NCI-H1105 treated with DMSO at 0.1 percent for 48 hours (cell line): ENCODE data around the gene IRAK2.

Source experiments
- DNase-seq: peaks from one replicate; lab custom pipeline; 2025; lab: John Stamatoyannopoulos, UW

IRAK2 gene

DNA sequence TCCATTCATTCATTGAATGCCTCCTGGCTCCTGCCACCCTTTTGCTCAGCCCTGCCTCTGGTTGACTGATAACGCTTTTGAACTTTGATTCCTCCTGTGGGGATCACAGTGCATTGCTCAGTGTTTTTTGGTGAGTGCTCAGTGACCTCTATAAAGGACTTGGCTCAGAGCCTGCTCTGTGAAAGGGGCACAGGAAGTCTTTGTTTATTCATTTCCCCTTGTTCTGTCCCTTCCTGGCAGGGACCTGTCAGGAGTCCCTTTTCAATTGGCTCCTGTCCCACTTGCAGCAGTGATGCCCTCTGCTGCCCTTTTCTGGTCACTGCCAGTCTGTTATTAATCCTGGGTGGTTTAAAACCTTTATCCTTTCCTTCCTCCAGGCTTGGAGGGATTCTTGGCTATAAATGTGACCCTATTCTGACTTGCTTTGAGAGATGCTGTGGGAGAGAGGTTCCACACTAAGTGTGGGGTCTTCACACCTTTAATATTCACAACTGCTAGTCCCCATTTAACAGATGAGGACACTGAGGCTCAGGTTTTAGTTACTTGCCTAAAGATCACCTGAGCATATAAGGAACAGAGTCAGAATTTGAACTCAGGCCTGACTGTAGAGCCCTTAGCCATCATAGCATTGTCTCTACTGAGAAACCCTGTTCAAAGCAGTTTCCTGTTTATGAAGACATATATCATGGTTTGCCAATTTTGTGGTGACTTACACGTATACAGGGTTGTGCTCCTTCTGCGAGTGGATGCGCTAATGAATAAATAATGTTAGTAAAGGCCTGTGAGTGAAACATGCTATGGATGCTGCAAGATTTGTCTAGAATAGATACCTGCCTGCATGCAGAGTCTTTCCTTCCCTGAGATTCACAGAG is 60.3 kb downstream of the IRAK2 start:
- DNase-seq = peak; percentile 71

DNA sequence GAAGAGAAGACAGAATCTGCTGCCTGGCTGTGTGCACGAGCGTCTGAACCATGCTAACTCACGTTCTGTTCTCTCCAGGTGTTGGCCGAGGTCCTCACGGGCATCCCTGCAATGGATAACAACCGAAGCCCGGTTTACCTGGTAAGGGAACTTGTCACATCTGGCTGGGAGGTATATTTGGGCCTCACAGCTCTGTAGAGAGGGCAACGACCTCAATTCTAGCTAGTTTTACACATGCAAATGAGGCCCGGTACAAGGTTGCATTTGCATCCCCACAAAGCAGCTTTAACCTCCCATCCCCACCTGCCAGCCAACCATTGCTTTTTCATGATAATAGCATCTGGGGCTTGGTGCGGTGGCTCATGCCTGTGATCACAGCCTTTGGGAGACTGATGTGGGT is 61.6 kb downstream of the IRAK2 start:
- no peak for DNase-seq

DNA sequence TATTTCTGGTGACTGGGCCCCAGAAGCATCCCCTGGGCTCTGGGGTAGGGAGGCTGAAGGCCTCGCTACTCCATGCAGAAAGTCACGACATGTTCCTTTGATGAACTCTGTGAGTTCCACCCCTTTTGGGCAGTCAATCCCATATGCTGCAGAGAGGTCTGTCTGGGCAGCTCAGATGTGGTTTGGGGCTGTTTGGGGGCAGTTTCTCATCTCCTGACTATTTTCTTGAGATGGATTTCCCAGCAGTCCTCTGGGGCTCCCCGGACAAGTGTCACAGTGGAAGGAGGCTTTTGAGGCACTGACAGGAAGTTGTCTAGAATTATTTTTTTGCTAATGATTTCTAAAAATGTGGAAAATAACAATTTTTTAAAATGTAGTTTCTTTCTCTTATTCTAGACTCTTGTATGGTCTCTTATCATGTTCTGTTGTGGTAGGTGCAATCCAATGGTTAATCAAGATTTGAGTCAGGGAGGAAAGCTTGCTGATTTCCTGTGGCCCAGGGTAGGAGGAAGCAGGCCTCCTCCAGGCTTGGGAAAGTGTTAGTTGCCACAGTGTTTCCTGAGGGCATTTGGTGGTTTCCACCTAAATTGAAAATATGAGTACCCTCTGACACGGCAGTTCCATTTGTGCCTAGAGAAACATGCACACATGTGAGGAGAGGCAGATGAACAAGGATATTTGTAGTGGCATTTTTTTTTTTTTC is 63.7 kb downstream of the IRAK2 start:
- no peak for DNase-seq

DNA sequence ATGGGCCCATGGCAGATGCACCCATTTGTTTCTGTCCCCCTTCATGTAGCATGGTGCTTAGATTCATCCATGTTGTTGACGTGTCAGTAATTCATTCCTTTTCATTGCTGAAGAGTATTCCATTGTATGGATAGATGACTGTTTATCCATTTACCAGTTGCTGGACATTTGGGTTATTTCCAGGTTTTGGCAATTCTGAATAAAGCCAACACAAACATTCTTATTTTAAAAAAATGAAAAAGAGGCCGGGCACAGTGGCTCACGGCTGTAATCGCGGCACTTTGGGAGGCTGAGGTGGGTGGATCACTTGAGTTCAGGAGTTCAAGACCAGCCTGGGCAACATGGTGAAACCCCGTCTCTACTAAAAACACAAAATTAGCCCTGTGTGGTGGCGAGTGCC is 64.9 kb downstream of the IRAK2 start:
- DNase-seq = no peak

DNA sequence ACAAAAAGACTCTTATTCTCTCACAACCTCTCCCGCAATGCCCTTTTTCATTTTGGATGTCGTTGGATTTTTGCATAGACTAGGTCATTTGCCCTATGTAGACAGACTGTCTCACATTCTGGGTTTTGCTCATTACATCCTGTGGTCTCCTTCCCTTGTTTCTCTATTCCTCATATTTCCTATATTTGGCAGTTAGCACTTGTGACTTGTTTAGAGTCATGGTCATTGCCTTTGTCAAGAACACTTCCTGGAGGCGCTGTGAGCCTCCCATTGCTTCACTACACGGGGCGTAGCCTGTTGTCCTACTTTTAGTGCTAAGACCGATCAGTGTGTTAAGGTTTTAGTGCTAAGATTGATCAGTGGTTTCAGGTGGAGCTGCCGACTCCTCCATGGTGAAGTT is 67.4 kb downstream of the IRAK2 start:
- DNase-seq = no peak

DNA sequence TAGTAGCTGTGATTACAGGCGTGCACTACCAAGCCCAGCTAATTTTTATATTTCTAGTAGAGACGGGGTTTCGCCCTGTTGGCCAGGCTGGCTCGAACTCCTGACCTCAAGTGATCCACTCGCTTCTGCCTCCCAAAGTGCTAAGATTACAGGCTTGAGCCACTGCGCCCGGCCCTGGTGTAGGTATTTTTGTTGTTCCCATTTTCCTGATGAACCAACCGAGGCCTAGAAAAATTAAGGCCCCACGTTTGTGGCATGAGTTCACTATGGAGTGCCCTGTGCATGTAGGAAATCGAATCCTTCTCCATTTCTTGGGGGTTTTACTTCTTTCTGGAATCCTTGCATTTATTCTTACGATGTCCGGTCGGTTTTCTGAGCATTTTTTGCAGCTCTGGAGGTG is 69.3 kb downstream of the IRAK2 start:
- no peak for DNase-seq

DNA sequence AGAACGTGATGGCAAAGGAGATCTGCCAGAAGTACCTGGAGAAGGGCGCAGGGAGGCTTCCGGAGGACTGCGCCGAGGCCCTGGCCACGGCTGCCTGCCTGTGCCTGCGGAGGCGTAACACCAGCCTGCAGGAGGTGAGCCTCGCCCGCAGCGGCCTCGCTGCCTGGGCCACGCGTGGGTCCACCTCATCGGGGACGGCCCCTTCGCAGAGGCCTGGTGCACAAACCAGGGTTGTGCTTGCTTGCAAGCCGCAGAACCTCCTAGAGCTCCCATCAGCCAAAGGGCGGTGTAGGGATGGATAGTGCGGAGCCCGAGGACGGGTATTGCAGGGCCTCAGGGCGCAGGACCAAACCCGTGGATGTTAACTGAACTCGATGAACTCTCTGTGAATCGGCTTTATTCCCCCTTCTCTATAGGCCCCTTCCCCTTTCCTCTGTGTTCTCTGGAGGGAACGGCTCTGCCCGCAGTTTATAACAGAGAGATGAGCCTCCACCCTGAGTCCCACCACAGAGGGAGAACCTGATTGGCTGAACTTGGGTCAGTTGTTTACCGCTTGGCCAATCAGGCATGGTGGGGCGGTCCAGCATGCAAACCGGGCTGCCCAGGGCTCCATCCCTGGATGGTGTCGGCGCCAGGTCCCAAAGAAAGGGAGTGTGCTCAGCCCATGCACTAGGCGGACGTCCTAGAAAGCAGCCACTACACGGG is 70.0 kb downstream of the IRAK2 start:
- no peak for DNase-seq

DNA sequence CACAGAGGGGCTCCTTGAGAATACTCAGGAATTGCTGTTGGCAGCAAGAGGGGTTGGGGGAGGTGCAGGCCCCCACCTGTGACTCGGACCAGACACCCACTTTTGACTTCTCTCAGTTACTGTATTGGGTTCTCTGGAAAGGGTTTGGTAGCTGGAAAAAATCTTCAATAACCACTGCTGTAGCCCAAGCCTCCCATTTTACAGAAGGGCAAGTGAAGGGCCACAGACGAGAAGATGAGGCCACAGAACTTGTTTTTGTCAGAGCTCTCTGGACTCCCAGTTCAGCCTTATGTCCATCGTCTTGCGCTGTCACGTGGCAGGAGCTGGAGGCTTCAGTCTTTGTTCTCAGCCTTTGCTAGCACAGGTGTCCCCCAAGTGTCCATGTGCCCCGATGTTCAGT is 70.8 kb downstream of the IRAK2 start:
- DNase-seq = no peak

DNA sequence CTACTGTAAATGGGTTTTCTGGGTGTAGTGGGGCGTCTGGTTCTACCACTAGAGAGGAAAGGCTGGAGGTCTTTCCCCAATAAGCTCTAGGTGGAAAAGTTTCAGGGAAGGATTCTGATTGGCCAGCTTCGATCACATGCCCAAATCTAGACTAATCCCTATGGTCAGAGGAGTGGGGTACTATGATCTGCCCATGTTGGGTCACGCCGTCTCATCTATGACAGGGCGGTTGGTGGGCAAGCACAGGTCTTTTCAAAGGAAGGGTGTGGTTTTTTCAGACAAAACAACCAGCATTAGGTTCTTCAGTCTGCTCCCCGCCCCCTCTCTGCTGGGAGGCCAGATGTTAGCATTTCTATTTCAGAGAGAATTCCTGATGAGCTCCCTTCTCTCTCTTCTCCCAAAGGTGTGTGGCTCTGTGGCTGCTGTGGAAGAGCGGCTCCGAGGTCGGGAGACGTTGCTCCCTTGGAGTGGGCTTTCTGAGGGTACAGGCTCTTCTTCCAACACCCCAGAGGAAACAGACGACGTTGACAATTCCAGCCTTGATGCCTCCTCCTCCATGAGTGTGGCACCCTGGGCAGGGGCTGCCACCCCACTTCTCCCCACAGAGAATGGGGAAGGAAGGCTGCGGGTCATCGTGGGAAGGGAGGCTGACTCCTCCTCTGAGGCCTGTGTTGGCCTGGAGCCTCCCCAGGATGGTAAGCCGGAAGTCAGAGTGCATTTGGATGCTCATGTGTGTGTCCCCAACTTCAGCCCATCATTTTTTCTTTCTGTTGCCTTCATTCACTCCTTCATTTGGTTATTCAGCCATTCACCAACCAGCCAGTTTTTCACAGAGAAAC is 73.8 kb downstream of the IRAK2 start:
- no peak for DNase-seq

DNA sequence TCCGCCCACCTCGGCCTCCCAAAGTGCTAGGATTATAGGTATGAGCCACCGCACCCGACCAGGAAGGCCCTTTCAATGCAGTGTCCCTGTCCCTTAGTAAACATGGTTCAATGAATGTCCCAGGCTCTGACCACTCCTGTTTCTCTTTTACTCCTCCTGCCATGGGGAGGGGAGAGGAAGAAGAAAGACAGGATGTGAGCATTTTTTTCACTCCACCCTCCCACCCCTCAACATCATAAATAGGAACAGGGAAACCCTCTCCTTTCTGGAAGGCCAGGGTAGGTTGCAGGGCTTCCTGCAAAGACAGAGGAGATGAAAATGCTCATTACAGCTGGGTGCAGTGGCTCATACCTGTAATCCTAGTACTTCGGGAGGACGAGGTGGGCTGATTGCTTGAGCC is 76.1 kb downstream of the IRAK2 start:
- no peak for DNase-seq

DNA sequence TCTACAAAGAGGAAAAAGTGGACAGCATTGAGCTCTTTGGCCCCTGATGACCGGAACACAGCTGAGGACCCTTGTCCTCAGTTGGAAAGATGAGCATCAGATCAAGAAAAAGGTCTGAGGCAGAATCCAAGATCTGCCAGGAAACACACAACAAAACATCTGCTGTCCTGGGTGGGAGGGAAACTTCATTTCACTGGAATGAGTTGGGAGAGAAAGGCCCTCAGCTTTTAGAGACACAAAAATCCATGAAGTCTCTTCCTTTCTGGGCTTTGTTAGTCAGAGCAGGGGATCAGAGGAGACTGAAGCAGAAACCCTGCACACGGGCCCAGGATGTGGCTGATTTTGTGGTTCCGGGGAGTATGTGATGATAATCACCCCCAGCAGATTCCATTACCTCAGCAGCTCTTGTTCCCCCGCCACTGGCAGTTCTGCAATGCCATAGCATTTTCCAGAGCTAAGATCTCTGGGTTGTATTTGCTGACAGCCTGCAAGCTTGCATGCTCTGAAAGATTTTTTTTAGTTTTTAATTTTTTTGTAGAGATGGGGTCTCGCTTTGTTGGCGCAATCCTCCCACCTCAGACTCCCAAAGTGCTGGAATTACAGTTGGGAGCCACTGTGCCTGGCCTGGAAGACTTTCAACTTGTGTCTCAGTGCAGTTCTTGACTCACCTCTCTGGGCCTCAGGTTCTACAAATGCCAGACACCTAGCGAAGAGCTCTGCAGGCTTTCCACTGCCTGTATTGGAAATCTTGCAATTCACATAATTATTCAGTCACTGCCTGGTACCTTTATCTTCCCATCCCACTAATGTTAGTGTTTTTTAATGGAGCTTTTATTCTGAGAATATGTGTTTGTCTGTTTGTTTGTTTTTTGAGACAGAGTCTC is 77.7 kb downstream of the IRAK2 start:
- DNase-seq = no peak

DNA sequence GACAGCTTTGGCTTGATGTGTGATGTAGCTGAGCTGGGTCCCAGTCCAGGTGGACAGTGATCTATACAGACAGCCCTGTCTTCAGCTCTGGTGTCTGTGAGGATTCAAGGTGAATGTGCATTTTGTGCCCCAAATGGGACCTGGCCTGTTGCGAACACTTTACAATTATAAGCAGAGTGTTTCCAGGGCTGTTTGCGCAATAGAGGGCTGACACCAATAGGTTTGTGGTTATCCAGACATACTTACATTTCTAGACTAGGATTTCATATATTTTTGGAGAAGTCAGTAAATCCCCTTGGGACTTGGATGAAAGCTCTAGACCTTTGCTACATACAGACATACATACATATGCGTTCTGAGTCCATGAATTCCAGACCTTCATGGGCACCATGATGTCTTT is 79.3 kb downstream of the IRAK2 start:
- no peak for DNase-seq

DNA sequence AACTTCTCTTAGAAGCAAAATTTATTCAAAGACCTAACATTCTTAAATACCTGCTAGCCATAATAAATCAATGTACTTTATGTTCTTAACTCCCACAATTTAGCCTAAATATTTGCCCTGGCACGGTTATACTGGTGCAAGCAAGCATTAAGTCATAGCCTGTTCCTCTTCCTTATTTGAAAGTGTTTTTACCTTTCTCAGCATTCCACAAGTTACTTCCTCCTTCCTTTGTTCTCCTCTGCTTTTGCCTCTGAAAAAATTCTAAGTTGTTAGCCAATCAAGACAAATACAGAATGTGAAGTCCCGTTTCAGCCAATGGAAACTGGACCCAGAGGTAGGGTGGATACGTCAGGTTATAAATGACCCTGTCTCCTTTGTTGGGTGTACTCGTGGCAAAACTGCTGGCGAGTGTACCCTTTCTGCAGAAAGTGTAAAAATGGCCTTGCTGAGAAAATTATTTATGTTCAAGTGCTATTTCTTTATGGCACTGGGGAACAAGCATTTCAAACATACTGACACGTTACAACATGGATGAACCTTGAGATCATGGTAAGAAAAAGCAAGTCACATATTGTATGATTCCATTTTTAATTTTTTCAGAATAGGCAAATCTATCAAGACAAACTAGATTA is 80.5 kb downstream of the IRAK2 start:
- no peak for DNase-seq

DNA sequence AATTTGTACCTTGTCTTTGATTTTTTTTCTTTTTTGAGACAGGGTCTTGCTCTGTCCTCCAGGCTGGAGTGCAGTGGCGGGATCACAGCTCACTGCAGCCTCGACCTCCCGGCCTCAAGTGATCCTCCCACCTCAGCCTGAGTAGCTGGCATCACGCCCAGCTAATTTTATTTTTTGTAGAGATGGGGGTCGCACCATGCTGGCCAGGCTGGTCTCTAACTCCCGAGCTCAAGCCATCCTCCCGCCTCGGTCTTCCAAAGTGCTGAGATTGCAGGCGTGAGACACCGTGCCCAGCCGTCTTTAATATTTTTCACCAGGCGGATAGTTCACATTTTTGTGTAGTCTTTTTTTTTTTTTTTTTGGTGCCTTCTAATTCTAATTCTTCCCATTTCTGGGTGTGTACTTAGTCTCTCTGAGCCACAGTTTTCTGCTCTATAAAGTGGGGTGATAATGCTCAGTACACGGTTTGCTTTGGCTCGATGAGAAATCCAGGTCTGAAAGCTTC is 83.0 kb downstream of the IRAK2 start:
- DNase-seq = no peak

DNA sequence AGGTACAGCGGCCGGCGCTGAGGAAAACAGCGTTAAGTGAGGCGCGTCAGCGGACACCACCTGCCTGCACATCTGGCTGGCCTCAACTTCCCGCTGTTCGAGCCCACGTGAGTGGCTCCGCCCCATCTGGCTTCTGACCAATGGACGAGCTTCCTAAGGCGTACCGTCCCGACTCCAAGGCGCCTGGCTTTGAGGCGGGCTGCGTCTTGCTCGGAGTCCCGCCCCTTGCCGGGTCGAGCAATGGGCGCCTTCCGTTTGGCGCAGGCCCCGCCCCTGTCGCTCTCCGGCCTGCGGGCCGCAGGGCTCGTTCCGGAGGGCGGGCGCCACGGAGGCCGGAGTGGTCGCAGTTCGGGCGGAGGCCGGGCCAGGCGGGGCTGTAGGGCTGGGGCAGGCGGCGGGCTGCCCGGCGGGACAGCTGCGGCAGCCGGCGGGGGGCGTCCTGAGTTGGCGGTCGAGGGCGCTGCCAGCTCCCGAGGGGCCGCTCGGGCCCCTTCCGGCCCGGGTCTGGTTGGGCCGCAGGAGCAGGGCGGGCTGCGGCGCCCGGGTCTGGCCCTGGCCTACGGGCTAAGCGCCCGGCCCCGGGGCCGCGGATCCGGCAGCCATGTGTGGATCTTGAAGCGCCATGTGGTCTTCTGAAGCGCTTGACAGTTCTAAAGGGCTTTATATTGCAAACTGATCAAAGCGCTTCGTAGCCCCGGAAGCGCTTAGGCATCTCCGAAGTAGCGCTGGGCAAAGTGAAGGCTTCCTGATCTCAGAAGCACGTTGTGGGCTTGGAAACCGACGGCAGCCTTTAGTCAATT is 83.7 kb downstream of the IRAK2 start, which contains the start of gene TATDN2:
Gene TATDN2, plus strand, starts transcription at position 276 of the 800 bp plus-strand sequence. CDS start 742 bp downstream, outside the sequence.
- DNase-seq = peak; percentile 86

DNA sequence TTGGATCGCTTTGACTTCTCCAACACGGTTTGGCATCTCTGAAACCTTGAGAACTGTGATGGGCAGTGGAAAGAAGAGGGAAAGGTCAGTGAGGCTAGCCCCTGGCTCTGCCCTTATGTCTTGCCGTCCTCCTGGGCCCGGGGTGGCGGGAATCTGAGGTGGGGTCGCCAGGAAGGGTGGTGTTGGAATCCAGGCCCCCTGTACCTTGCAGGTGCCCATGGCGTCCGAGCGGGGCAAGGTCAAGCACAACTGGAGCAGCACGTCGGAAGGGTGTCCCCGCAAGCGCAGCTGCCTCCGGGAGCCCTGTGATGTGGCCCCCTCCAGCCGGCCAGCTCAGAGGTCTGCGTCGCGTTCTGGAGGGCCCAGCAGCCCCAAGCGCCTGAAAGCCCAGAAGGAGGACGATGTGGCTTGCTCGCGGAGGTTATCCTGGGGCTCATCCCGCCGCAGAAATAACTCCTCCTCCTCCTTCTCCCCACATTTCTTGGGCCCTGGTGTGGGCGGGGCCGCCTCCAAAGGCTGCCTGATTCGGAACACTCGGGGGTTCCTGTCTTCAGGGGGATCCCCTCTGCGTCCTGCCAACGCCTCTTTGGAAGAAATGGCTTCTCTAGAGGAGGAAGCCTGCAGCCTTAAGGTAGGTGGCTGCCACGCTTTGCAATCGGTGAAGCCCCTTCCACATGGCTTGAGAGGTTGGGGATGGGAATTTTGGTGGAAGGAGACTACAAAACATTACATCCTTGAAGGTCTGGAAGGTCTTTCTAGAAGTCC is 84.4 kb downstream of the IRAK2 start:
- DNase-seq = no peak

DNA sequence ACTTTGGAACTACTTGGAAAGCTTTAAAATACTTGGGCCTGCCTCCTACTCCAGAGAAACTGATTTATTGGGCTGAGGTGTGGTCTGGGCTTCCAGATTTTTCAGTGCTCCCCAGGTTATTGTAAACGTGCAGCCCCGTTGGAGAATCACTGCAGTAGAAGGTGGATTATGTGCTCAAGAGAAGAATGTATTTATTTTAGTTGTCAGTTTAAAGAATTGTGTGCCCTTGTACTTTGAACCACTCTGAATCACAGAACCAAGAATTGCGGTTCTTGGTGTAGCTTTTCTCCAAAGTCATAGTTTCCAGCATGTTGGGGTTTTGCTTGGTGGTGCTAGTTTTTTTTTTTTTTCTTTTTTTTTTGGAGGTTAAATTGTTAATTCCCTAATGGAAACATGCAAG is 85.1 kb downstream of the IRAK2 start:
- no peak for DNase-seq

DNA sequence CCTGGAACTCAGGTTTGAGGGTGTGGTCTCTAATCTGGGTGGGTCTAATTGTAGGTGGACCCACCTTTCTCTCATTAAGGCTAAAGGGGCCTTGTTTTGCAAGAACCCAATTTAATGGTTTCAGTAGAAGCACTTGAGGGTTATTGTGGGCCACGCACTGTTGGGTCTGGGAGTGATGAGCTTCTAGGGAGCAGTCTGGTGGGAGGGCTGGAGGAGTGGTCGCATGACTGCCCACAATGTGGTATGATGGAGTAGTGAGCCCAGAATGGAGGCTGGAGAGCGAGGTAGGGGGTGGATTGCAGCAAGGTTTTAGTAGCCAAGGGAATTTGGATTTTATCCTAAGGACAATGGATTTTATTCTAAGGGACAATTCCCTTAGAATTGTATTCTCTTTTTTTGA is 86.3 kb downstream of the IRAK2 start:
- DNase-seq = no peak

DNA sequence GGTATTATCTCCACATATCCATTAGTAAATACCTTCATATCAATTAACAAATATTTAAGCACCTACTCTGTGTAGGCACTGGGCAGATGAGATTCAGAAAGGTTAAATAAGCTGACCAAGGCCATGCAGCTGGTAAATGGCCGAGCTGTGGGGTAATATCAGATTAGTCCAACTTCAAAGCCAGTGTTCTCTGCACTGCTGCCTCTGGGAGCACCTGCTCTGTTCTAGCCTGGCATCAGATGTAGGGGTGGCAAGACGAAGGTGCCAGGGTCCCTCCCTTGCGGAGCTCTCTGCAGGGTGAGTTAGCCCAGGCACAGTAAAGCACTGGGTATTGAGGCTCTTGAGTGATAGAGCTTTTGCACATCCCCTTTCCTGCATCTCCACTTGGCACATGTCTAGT is 89.0 kb downstream of the IRAK2 start:
- no peak for DNase-seq
